MM.1S (cell line): ENCODE data around the gene VPS54.

Source experiments
- DNase-seq: peaks from one replicate; pipeline ENCODE4 v3.0.0-alpha.2; 2015
- H2AFZ ChIP-seq: fragments of 300-600 bp; sonication (generic); 2 replicates; pipeline ENCODE4 v1.6.0; 2016; ENCODE audit warnings: antibody characterized with exemption, low read length
- H3F3A ChIP-seq: fragments of 300-600 bp; sonication (generic); 2 replicates; pipeline ENCODE4 v1.6.1; 2016; ENCODE audit warnings: mild to moderate bottlenecking, antibody characterized with exemption, low read length, moderate library complexity, mixed read lengths; ENCODE audit not compliant: insufficient read depth
- H3K27ac ChIP-seq: fragments of 300-600 bp; sonication (generic); 2 replicates; pipeline ENCODE4 v1.5.1; 2016; ENCODE audit warnings: mild to moderate bottlenecking, low read length
- H3K27me3 ChIP-seq: fragments of 300-600 bp; sonication (generic); replicated peaks from 2 replicates; pipeline ENCODE4 v1.6.0; 2016; ENCODE audit warnings: low read length; ENCODE audit not compliant: insufficient read depth
- H3K36me3 ChIP-seq: fragments of 300-600 bp; sonication (generic); replicated peaks from 2 replicates; pipeline ENCODE4 v1.6.1; 2016; ENCODE audit warnings: mild to moderate bottlenecking, low read length, mixed read lengths; ENCODE audit not compliant: insufficient read depth
- H3K4me1 ChIP-seq: fragments of 300-600 bp; sonication (generic); 2 replicates; pipeline ENCODE4 v1.6.1; 2016; ENCODE audit warnings: low read length, mixed read lengths
- H3K4me2 ChIP-seq: fragments of 300-600 bp; sonication (generic); 2 replicates; pipeline ENCODE4 v1.6.0; 2016; ENCODE audit warnings: low read depth, low read length
- H3K4me3 ChIP-seq: fragments of 300-600 bp; sonication (generic); 2 replicates; pipeline ENCODE4 v1.5.1; 2016; ENCODE audit warnings: low read length, mixed read lengths
- H3K79me2 ChIP-seq: fragments of 300-600 bp; sonication (generic); 2 replicates; pipeline ENCODE4 v1.6.1; 2016; ENCODE audit warnings: mixed run types, low read length, mixed read lengths
- H3K9ac ChIP-seq: fragments of 300-600 bp; sonication (generic); 2 replicates; pipeline ENCODE4 v1.6.1; 2016; ENCODE audit warnings: low read length, mixed read lengths
- H3K9me2 ChIP-seq: fragments of 300-600 bp; sonication (generic); replicated peaks from 2 replicates; pipeline ENCODE4 v1.6.1; 2016; ENCODE audit warnings: mild to moderate bottlenecking, low read length, mixed read lengths; ENCODE audit not compliant: insufficient read depth
- H3K9me3 ChIP-seq: fragments of 300-600 bp; sonication (generic); replicated peaks from 2 replicates; pipeline ENCODE4 v1.6.1; 2016; ENCODE audit warnings: mild to moderate bottlenecking, low read length, mixed read lengths; ENCODE audit not compliant: insufficient read depth
- H4K20me1 ChIP-seq: fragments of 300-600 bp; sonication (generic); 2 replicates; pipeline ENCODE4 v1.6.1; 2016; ENCODE audit warnings: mild to moderate bottlenecking, low read length, moderate library complexity, mixed read lengths; ENCODE audit not compliant: insufficient read depth
- CTCF ChIP-seq: fragments of 300-600 bp; sonication (generic); IDR thresholded peaks from 2 replicates; pipeline ENCODE4 v1.5.1; 2016; ENCODE audit warnings: antibody characterized with exemption, low read length, mixed read lengths
- EZH2 ChIP-seq: fragments of 300-600 bp; sonication (generic); optimal IDR thresholded peaks from 2 replicates; pipeline ENCODE3; 2017; ENCODE audit warnings: low read depth, mild to moderate bottlenecking, antibody characterized with exemption, low read length, mixed read lengths
- EZH2phosphoT487 ChIP-seq: fragments of 300-600 bp; sonication (generic); IDR thresholded peaks from 2 replicates; pipeline ENCODE4 v1.6.1; 2018; ENCODE audit warnings: antibody characterized with exemption, low read length

Gene VPS54

GRCh38 chr2:64029116-64029665 is 10.0 kb upstream of the VPS54 start:
- Histone ChIP-seq H3K36me3 (no peaks in the 10 kb centered on the region), H3K4me3 (no peak overlapping the region), H3K9me3 (no peaks in the 10 kb centered on the region), H3K27me3 (no peaks in the 10 kb centered on the region), H2AFZ (no peak overlapping the region), H3K9ac (no peak overlapping the region), H3K9me2 (no peaks in the 10 kb centered on the region), H3F3A (no peaks in the 10 kb centered on the region), H3K4me2 (no peak overlapping the region), H3K4me1 (peaks cover 9% of the 10 kb centered on the region), H3K79me2 (no peaks in the 10 kb centered on the region), H3K27ac (no peak overlapping the region), H4K20me1 (no peaks in the 10 kb centered on the region)
- no peak for DNase-seq
- TF ChIP-seq CTCF (no peak), EZH2 (no peak), EZH2phosphoT487 (no peak)

DNA sequence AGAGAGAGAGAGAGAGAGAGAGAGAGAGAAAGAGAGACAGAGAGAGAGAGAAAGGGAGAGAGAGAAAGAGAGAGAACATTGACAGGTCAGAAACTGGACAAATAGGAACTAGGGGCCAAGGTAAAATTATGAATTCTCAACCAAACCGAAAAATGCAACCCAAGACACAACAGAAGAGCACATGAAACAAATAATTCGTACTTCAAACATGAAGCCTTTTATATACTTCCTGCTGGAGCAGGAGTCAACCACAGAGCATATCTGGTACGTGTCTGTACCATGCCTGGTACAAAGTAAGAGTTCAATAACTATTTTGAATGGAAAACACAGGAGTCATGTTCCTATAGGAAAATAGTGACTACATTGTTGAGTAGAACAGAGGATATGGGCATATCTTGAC is 6.5 kb upstream of the VPS54 start:
- H3F3A ChIP-seq: peaks cover 8% of the 10 kb centered on the region
- H3K79me2 ChIP-seq: no peaks in the 10 kb centered on the region
- no peaks in the 10 kb centered on the region for H4K20me1 ChIP-seq
- peak; percentile 76 for DNase-seq
- no peaks in the 10 kb centered on the region for H3K27me3 ChIP-seq
- no peaks in the 10 kb centered on the region for H3K9me2 ChIP-seq
- no peak overlapping the region for H3K4me3 ChIP-seq
- H3K4me2 ChIP-seq: peak overlapping the region; percentile 42; the same call in 1 of the 2 replicates
- no peaks in the 10 kb centered on the region for H3K9me3 ChIP-seq
- H3K9ac ChIP-seq: no peak overlapping the region
- peaks cover 20% of the 10 kb centered on the region for H3K4me1 ChIP-seq
- peak overlapping the region; percentile 63; the same call in 1 of the 2 replicates for H2AFZ ChIP-seq
- TF ChIP-seq EZH2: no peak
- TF ChIP-seq CTCF: no peak
- no peak for TF ChIP-seq EZH2phosphoT487
- no peak overlapping the region for H3K27ac ChIP-seq
- no peaks in the 10 kb centered on the region for H3K36me3 ChIP-seq

GRCh38 chr2:64024259-64024949 is 5.2 kb upstream of the VPS54 start:
- DNase-seq: no peak
- H3K79me2 ChIP-seq: no peaks in the 10 kb centered on the region
- no peak overlapping the region for H3K27ac ChIP-seq
- no peak for TF ChIP-seq EZH2
- TF ChIP-seq CTCF: no peak
- no peak for TF ChIP-seq EZH2phosphoT487
- no peaks in the 10 kb centered on the region for H4K20me1 ChIP-seq
- 0 out of 2 replicates have a peak overlapping the region, but pooled peaks have one; percentile 29 for H3K4me2 ChIP-seq
- H3K9me3 ChIP-seq: no peaks in the 10 kb centered on the region
- peaks cover 16% of the 10 kb centered on the region for H3F3A ChIP-seq
- H2AFZ ChIP-seq: no peak overlapping the region
- H3K4me1 ChIP-seq: peaks cover 31% of the 10 kb centered on the region
- H3K9ac ChIP-seq: no peak overlapping the region
- H3K4me3 ChIP-seq: no peak overlapping the region
- no peaks in the 10 kb centered on the region for H3K36me3 ChIP-seq
- no peaks in the 10 kb centered on the region for H3K9me2 ChIP-seq
- no peaks in the 10 kb centered on the region for H3K27me3 ChIP-seq
